ENCODE data around the gene GRXCR2.
"Not testable (repeated sequence)": the region's sequence is repeated elsewhere in the genome, so short reads cannot be mapped to it uniquely, and the experiment has no call there.

GRXCR2 gene

DNA sequence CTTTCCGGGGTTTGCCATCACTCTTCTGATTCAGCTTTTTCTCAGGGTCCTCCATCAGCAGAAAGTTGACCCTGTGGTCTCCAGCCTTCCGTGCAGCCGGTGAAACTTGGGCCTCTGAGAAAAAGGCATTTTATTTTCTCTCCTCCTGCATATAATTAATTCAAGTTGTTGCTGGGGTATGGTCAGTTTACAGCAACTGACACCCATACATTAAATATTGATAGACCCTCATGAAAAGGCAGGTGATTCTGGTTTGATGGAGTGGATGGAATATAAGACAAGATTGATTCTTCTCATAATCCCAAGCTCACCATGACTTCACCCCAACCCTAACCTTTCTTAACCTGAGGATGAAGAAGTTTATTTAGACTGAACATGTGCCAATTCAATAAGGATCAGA, at the start of gene GRXCR2:
Gene GRXCR2, minus strand, starts transcription at position 101 of the 400 bp plus-strand sequence. Its CDS starts 46 bp downstream, at position 55.
- no peak for DNase-seq (ENCODE audit: low read depth in 2 of 2)

DNA sequence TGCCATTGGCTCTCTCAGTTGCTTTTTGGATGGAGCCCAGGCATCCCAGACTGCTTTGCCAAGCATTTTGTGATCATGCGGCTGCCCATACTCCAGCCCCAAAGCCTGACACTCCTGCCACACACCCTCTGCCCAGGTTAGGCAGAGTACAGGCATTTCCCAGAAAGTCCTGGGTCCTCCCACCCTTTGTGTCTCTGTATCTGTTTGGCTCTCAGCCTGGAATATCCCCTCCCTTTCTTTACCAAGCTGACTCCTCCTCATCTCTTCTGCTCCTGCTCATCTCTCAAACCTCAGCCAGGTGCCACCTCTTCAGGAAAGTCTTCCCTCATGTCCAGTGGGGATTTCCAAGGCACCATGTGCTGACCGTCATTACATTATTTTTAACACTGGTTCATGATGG, 49.2 kb upstream of the GRXCR2 start:
- no peak for DNase-seq (ENCODE audit: low read depth in 2 of 2)

DNA sequence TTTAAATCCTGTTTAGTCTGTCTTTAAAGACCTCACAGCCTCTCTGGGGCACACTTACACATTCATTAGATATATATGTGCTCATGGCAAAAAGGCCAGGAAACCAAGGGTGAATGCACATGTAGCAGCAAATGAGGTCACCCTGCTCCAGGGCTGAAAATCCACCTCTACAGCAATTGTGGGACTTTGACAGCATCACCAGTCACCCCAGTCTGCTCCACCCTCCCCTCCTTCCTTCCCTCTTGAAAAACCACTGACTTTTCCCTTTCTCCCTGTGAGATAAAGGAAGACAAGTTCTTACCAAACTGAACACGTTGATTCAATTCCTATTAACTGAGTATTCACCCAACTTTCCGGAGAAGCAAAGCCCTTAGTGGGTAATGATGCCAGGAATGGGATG, 48.4 kb upstream of the GRXCR2 start:
- DNase-seq (ENCODE audit: low read depth in 2 of 2) = no peak

DNA sequence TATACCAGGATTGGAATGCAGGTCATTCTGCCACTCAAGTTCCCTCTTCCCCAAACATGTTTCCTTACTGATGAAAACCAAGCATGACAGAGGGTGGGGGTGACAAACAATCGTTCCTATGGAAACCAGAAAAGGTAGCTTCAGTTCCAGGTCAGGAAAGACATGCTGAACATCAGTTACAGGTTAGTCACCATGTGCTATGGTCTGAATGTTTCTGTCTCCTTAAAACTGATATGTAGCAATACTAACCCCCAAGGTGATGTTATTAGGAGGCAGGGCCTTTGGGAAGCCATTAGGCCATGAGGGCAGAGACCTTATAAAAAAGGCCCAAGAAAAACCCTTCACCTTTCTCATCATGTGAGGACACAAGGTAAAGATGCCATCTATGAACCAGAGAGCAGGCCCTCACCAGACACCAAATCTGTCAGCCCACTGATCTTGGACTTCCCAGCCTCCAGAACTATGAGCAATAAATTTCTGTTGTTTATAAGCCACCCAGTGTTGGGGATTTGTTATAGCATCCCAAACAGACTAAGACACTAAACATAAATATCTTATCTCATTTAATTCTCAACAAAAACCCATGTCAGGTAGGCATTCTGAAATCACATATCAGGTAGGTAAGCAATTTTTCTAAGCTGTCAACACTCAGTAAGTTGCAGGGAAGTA, 47.9 kb upstream of the GRXCR2 start:
- no peak for DNase-seq (ENCODE audit: low read depth in 2 of 2)

DNA sequence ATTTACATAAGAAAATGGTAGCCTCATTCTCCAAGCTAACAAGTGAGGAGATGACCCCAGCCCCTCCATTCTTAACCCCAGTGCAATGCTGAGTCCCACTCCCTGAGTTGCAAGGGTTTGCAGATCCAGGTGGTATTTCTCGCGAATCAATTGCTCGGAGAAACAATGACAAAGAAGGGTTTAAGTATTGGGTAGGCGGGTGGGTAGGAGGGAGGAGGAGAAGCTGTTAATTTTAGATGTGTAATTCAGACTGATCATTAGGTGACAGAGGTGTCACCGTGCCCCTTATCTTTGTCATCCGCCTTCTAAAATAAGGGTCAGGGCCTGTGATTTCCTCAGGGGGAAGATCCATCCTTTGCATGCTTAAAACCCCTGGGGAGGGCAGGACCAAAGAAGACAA, 46.6 kb upstream of the GRXCR2 start:
- no peak for DNase-seq (ENCODE audit: low read depth in 2 of 2)

DNA sequence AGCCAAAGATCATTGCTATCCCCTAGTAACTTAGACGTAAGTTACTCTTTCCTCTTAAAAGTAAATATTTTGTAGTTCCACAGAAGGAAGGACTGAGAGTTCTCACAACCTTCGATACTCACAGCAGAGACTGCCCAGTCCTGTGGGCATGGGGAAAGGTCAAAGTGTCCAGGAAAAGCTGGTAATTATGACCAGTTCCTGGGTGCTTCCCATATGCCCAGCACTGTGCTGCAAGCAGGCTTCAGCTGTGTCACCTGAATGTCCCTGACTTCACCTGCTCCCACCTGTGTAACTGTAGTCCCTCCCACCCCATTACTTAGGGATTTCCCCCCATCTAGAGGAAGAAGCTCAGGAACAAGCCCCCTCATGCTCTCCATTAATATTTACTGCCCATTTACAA, 45.6 kb upstream of the GRXCR2 start:
- DNase-seq (ENCODE audit: low read depth in 2 of 2) = no peak

DNA sequence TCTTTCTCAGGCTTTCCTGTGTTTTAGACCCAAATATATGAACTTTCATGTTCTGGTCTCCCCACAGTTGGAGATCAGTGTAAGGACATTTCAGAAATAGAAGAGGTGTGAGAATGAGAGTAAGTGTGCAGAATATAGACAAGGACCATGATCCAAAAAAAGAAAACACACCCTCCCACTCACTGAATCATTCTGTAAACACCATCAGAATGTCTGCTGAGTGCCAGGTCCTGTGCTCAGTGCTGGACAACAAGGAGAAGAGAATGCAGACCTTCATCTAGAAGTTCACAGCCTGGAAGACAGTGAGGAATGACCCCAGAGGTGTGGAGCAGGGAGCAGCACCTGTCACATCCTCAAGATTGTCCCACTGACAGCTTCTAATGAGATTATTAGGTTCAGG, 44.5 kb upstream of the GRXCR2 start:
- no peak for DNase-seq (ENCODE audit: low read depth in 2 of 2)

GRCh38 chr5:145915970-145916638, 43.3 kb upstream of the GRXCR2 start:
- DNase-seq (ENCODE audit: low read depth in 2 of 2) = no peak

- DNase-seq (ENCODE audit: low read depth in 2 of 2) = no peak
These were observed 40.9 kb upstream of the GRXCR2 start for GRCh38 chr5:145913701-145914100.

- DNase-seq (ENCODE audit: low read depth in 2 of 2) = no peak
These were observed 39.8 kb upstream of the GRXCR2 start for GRCh38 chr5:145912594-145912993.

- DNase-seq (ENCODE audit: low read depth in 2 of 2) = no peak
These were observed 39.2 kb upstream of the GRXCR2 start for GRCh38 chr5:145912019-145912418.

- no peak for DNase-seq (ENCODE audit: low read depth in 2 of 2)
These were observed 38.4 kb upstream of the GRXCR2 start for GRCh38 chr5:145911164-145911563.

DNA sequence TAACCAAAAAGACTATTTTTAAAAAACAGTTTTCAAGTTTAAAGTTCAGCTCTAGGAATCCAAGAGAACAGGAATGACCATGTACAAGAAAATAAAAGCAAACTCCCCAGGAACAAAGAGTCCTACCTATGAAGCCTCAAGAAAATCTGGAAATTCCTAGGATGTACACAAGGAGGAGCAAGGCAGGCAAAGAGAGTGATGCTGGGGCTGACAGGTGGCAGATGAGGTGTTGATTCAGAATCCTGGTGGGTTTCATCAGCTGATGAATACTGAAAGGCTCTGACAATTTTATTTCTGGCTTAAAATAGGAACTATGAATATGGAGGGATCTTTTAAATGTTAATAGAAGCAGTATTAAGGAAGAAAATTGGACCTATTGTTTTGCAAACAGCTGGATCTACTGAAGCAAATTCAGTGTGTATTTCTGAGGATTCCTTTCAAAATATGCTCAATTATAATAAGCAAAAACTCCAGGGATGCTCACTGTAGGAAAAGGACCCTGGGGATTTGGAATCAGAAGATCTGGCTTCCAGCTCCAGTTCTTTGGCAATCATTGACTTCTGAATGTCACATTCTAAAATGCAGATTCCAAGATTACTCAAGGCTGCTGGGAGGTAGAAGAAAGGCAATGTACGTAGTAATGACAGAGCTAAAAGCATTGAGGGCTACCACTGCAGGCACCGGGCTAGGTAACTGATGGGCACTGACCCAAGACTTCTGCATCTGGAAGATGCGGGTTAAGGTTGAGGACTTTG, 35.6 kb upstream of the GRXCR2 start:
- DNase-seq (ENCODE audit: low read depth in 2 of 2) = no peak

GRCh38 chr5:145906401-145906800, 33.6 kb upstream of the GRXCR2 start:
- DNase-seq (ENCODE audit: low read depth in 2 of 2) = no peak

GRCh38 chr5:145904743-145905142, 31.9 kb upstream of the GRXCR2 start:
- no peak for DNase-seq (ENCODE audit: low read depth in 2 of 2)

GRCh38 chr5:145903867-145904266, 31.1 kb upstream of the GRXCR2 start:
- DNase-seq (ENCODE audit: low read depth in 2 of 2) = peak in 1 of 2 experiments; percentile 17

- DNase-seq (ENCODE audit: low read depth in 2 of 2) = no peak
These were observed 30.3 kb upstream of the GRXCR2 start for GRCh38 chr5:145903113-145903512.

DNA sequence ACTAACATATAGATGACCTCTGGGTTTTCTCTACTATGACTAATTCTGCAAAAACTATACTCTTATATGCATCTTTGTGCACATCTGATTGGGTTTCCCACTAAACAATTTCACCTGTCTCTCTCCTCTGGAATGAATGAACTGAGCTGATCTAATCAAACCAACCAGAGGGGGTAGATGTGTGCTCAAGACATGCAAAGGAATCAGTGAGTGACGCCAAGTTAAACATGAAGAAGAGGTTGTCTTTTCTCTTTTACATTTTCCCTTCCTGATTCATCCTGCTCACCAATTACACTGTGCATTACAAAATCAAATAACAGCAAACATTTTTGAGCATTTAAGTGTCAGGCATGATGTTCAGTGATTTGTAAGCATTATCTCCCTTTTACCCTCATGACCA, 29.6 kb upstream of the GRXCR2 start:
- DNase-seq (ENCODE audit: low read depth in 2 of 2) = no peak

GRCh38 chr5:145898171-145898570, 25.4 kb upstream of the GRXCR2 start:
- DNase-seq (ENCODE audit: low read depth in 2 of 2) = no peak

DNA sequence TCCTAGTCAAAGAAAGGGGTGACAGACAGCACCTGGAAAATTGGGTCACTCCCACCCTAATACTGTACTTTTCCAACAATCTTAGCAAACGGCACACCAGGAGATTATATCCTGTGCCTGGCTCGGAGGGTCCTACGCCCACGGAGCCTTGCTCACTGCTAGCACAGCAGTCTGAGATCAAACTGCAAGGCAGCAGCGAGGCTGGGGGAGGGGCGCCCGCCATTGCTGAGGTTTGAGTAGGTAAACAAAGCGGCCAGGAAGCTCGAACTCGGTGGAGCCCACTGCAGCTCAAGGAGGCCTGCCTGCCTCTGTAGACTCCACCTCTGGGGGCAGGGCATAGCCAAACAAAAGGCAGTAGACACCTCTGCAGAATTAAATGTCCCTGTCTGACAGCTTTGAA, 18.6 kb upstream of the GRXCR2 start:
- DNase-seq (ENCODE audit: low read depth in 2 of 2) = not testable (repeated sequence)

DNA sequence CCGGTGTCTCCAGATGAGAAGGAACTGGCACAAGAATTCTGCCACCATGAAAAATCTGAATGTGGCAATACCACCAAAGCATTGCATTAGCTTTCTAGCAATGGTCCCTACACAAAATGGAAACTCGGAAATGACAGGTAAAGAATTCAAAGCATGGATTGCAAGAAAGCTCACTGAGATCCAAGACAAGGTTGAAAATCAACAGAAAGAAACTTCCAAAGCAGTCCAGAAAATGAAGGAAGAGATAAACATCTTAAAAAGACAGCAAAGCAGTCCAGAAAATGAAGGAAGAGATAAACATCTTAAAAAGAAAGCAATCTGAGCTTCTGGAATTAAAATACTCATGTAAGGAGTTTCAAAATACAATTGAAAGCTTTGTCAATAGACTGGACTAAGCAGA, 16.8 kb upstream of the GRXCR2 start:
- no peak for DNase-seq (ENCODE audit: low read depth in 2 of 2)

- peak; percentile 20 to 30 for DNase-seq (ENCODE audit: low read depth in 2 of 2)
These were observed 15.3 kb upstream of the GRXCR2 start for GRCh38 chr5:145887976-145888574.
